ENCODE data around the gene NEURL1. TPM values are rescaled to one million over a fixed set of nuclear protein-coding genes. Genes with fewer than 3 reads are reported as not detected.

NEURL1 gene
- polyA plus RNA-seq, 3 donors: 3.0 to 17.2 (median 3.3) TPM

GRCh38 chr10:103576076-103576471 lies 82.6 kb downstream of the NEURL1 start:
- intact Hi-C loops (cut with micrococcal nuclease): no loop called here
- Mint-ChIP-seq H3K27ac (no peak overlapping the region), H3K36me3 (no peaks in the 10 kb centered on the region), H3K9me3 (no peaks in the 10 kb centered on the region), H3K4me1 (no peaks in the 10 kb centered on the region), H3K27me3 (ENCODE audit: low read depth in 3 of 3) (peaks cover 2 to 9% (median 3%) of the 10 kb centered on the region in 3 donors), H3K4me3 (no peak overlapping the region)
- no peak overlapping the region for H3K4me3 ChIP-seq (replicated peaks in 1 of 3; ENCODE audit: low read depth in 2 of 3, low read length in 3 of 3)
- no peak overlapping the region for H3K9ac ChIP-seq (ENCODE audit: insufficient read depth, low read length, poor library complexity, severe bottlenecking)
- WGBS (ENCODE audit: insufficient coverage): 100% methylated on average over 1 of the region's 1 CpG
- H3K79me2 ChIP-seq (ENCODE audit: insufficient read depth, low read length): no peaks in the 10 kb centered on the region
- no peak overlapping the region for H2AFZ ChIP-seq (ENCODE audit: insufficient read depth, low read depth, low read length, poor library complexity, severe bottlenecking)
- no peaks in the 10 kb centered on the region for H3K9me3 ChIP-seq (replicated peaks in 1 of 2; ENCODE audit: control insufficient read depth in 1 of 2, insufficient read depth in 1 of 2, low read length in 2 of 2)
- H3K36me3 ChIP-seq (replicated peaks in 1 of 2; ENCODE audit: control insufficient read depth in 1 of 2, insufficient read depth in 2 of 2, low read length in 2 of 2): no peaks in the 10 kb centered on the region
- no peak for TF ChIP-seq CTCF (IDR thresholded peaks at IDR 0.05)
- DNase-seq: no peak
- H3K4me1 ChIP-seq (ENCODE audit: control insufficient read depth in 1 of 2, insufficient read depth in 2 of 2, low read length in 2 of 2): no peaks in the 10 kb centered on the region
- H4K20me1 ChIP-seq (ENCODE audit: insufficient read depth, low read length): no peaks in the 10 kb centered on the region
- no peak overlapping the region for H3K4me2 ChIP-seq (replicated peaks; ENCODE audit: extremely low read depth, low read length, poor library complexity, severe bottlenecking)
- H3K27me3 ChIP-seq (ENCODE audit: control insufficient read depth in 2 of 2, insufficient read depth in 2 of 2, low read length in 2 of 2): peaks cover 0 to 3% of the 10 kb centered on the region in 2 donors
- H3K27ac ChIP-seq (ENCODE audit: low read depth in 1 of 2, low read length in 2 of 2): no peak overlapping the region

GRCh38 chr10:103576862-103577261 lies 83.4 kb downstream of the NEURL1 start:
- DNase-seq: no peak

More at GRCh38 chr10:103576862-103577261, 83.4 kb downstream of the NEURL1 start:
- no peaks in the 10 kb centered on the region for H3K9me3 ChIP-seq (replicated peaks in 1 of 2; ENCODE audit: control insufficient read depth in 1 of 2, insufficient read depth in 1 of 2, low read length in 2 of 2)
- intact Hi-C loops (cut with micrococcal nuclease): no loop called here
- Mint-ChIP-seq H3K27me3 (ENCODE audit: low read depth in 3 of 3) (peaks cover 2 to 9% (median 4%) of the 10 kb centered on the region in 3 donors), H3K4me1 (no peaks in the 10 kb centered on the region), H3K27ac (no peak overlapping the region), H3K36me3 (no peaks in the 10 kb centered on the region), H3K4me3 (no peak overlapping the region), H3K9me3 (no peaks in the 10 kb centered on the region)
- peaks cover 0 to 3% of the 10 kb centered on the region in 2 donors for H3K27me3 ChIP-seq (ENCODE audit: control insufficient read depth in 2 of 2, insufficient read depth in 2 of 2, low read length in 2 of 2)
- no peaks in the 10 kb centered on the region for H4K20me1 ChIP-seq (ENCODE audit: insufficient read depth, low read length)
- no peak for TF ChIP-seq CTCF (IDR thresholded peaks at IDR 0.05)
- H3K9ac ChIP-seq (ENCODE audit: insufficient read depth, low read length, poor library complexity, severe bottlenecking): no peak overlapping the region
- no peak overlapping the region for H3K4me2 ChIP-seq (replicated peaks; ENCODE audit: extremely low read depth, low read length, poor library complexity, severe bottlenecking)
- no peak overlapping the region for H3K4me3 ChIP-seq (replicated peaks in 1 of 3; ENCODE audit: low read depth in 2 of 3, low read length in 3 of 3)
- no peaks in the 10 kb centered on the region for H3K79me2 ChIP-seq (ENCODE audit: insufficient read depth, low read length)
- no peak overlapping the region for H2AFZ ChIP-seq (ENCODE audit: insufficient read depth, low read depth, low read length, poor library complexity, severe bottlenecking)
- WGBS (ENCODE audit: insufficient coverage): no CpG with 5 or more reads among the region's 2 CpGs
- no peak overlapping the region for H3K27ac ChIP-seq (ENCODE audit: low read depth in 1 of 2, low read length in 2 of 2)
- H3K36me3 ChIP-seq (replicated peaks in 1 of 2; ENCODE audit: control insufficient read depth in 1 of 2, insufficient read depth in 2 of 2, low read length in 2 of 2): no peaks in the 10 kb centered on the region
- no peaks in the 10 kb centered on the region for H3K4me1 ChIP-seq (ENCODE audit: control insufficient read depth in 1 of 2, insufficient read depth in 2 of 2, low read length in 2 of 2)
